Measurements from ENCODE around the gene C16orf74. TPM values are rescaled to one million over a fixed set of nuclear protein-coding genes. Genes with fewer than 3 reads are reported as not detected.

The C16orf74 gene
- total RNA-seq, 2 experiments from 2014 or later: 0.33 to 0.53 TPM

Other genes with a start within 250 kb of the C16orf74 start
- gene GSE1, start 137.8 kb downstream of the C16orf74 start, total RNA-seq: 10 to 100 TPM; 18.4 to 19.8 TPM
- 10 to 100 TPM; 38.3 to 45.7 TPM for gene GINS2, start 62.1 kb downstream of the C16orf74 start, total RNA-seq
- gene EMC8, start 48.4 kb upstream of the C16orf74 start, total RNA-seq: 10 to 100 TPM; 25.0 to 25.6 TPM
- 100 to 1,000 TPM; 450 to 456 TPM for gene COX4I1, start 48.6 kb upstream of the C16orf74 start, total RNA-seq
- 1 to 10 TPM; 4.8 to 4.9 TPM for gene IRF8, start 148.1 kb upstream of the C16orf74 start, total RNA-seq